Measurements from ENCODE around the gene AUTS2. TPM values are rescaled to one million over a fixed set of nuclear protein-coding genes. Genes with fewer than 3 reads are reported as not detected.
A peak's percentile ranks its signal among the peaks of the same experiment; 100 is the strongest.

AUTS2 gene
- total and polyA plus RNA-seq, 10 of the 15 experiments (the other 5 are each of a cell fraction or from before 2014, with no cell fraction given): 6.4 to 55.6 (median 21.6) TPM

GRCh38 chr7:69922026-69922803 is 323.9 kb downstream of the AUTS2 start (continued):
- peak; percentile 39; the same call in 1 of the 2 replicates for TF ChIP-seq BMI1 (IDR thresholded peaks at IDR 0.05; ENCODE audit: borderline replicate concordance)
- TF ChIP-seq JUND (IDR thresholded peaks at IDR 0.05; ENCODE audit: low read depth, low read length): no peak
- TF ChIP-seq, protein P1, sequence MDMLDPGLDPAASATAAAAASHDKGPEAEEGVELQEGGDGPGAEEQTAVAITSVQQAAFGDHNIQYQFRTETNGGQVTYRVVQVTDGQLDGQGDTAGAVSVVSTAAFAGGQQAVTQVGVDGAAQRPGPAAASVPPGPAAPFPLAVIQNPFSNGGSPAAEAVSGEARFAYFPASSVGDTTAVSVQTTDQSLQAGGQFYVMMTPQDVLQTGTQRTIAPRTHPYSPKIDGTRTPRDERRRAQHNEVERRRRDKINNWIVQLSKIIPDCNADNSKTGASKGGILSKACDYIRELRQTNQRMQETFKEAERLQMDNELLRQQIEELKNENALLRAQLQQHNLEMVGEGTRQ (IDR thresholded peaks at IDR 0.05; ENCODE audit: borderline replicate concordance, low read depth, low read length): no peak
- no peak for TF ChIP-seq SREBF2 (IDR thresholded peaks at IDR 0.05; ENCODE audit: low read length)
- TF ChIP-seq SUPT20H (IDR thresholded peaks at IDR 0.05; ENCODE audit: borderline replicate concordance, control insufficient read depth, low read depth, low read length): no peak
- no peak for TF ChIP-seq STAT3 (IDR thresholded peaks at IDR 0.05; ENCODE audit: low read depth, low read length)
- TF ChIP-seq SP1 (IDR thresholded peaks at IDR 0.05; ENCODE audit: low read depth, low read length): no peak
- TF ChIP-seq CBFB (IDR thresholded peaks at IDR 0.05; ENCODE audit: low read depth): peak; percentile 74; the same call in 1 of the 2 replicates
- 0 out of 2 replicates have a peak, but pooled peaks have one; percentile 3 for TF ChIP-seq MEF2A (IDR thresholded peaks at IDR 0.05; ENCODE audit: insufficient read depth, low read depth, low read length)
- no peak for TF ChIP-seq RFX5 (IDR thresholded peaks at IDR 0.05; ENCODE audit: low read depth, low read length)
- no peak for TF ChIP-seq SRF (IDR thresholded peaks at IDR 0.05; ENCODE audit: low read depth in 2 of 2, low read length in 2 of 2)
- no peak for TF ChIP-seq ESRRA (IDR thresholded peaks at IDR 0.05; ENCODE audit: low read length)
- TF ChIP-seq KDM1A (IDR thresholded peaks at IDR 0.05; ENCODE audit: borderline replicate concordance): no peak
- TF ChIP-seq, protein P2, sequence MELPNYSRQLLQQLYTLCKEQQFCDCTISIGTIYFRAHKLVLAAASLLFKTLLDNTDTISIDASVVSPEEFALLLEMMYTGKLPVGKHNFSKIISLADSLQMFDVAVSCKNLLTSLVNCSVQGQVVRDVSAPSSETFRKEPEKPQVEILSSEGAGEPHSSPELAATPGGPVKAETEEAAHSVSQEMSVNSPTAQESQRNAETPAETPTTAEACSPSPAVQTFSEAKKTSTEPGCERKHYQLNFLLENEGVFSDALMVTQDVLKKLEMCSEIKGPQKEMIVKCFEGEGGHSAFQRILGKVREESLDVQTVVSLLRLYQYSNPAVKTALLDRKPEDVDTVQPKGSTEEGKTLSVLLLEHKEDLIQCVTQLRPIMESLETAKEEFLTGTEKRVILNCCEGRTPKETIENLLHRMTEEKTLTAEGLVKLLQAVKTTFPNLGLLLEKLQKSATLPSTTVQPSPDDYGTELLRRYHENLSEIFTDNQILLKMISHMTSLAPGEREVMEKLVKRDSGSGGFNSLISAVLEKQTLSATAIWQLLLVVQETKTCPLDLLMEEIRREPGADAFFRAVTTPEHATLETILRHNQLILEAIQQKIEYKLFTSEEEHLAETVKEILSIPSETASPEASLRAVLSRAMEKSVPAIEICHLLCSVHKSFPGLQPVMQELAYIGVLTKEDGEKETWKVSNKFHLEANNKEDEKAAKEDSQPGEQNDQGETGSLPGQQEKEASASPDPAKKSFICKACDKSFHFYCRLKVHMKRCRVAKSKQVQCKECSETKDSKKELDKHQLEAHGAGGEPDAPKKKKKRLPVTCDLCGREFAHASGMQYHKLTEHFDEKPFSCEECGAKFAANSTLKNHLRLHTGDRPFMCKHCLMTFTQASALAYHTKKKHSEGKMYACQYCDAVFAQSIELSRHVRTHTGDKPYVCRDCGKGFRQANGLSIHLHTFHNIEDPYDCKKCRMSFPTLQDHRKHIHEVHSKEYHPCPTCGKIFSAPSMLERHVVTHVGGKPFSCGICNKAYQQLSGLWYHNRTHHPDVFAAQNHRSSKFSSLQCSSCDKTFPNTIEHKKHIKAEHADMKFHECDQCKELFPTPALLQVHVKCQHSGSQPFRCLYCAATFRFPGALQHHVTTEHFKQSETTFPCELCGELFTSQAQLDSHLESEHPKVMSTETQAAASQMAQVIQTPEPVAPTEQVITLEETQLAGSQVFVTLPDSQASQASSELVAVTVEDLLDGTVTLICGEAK (IDR thresholded peaks at IDR 0.05; ENCODE audit: borderline replicate concordance): no peak
- no peak for TF ChIP-seq RAD51 (IDR thresholded peaks at IDR 0.05)
- TF ChIP-seq MXI1 (IDR thresholded peaks at IDR 0.05; ENCODE audit: low read depth, low read length): no peak
- TF ChIP-seq ZNF384 (IDR thresholded peaks at IDR 0.05; ENCODE audit: borderline replicate concordance, low read depth, low read length): no peak
- no peak for TF ChIP-seq STAT1 (conservative IDR thresholded peaks at IDR 0.05)
- TF ChIP-seq NR2C2 (IDR thresholded peaks at IDR 0.05; ENCODE audit: borderline replicate concordance, control insufficient read depth, insufficient read length, low read depth): no peak
- no peak for TF ChIP-seq EZH2 (IDR thresholded peaks at IDR 0.05; ENCODE audit: borderline replicate concordance, control insufficient read depth, low read depth, low read length)
- TF ChIP-seq, protein P3, sequence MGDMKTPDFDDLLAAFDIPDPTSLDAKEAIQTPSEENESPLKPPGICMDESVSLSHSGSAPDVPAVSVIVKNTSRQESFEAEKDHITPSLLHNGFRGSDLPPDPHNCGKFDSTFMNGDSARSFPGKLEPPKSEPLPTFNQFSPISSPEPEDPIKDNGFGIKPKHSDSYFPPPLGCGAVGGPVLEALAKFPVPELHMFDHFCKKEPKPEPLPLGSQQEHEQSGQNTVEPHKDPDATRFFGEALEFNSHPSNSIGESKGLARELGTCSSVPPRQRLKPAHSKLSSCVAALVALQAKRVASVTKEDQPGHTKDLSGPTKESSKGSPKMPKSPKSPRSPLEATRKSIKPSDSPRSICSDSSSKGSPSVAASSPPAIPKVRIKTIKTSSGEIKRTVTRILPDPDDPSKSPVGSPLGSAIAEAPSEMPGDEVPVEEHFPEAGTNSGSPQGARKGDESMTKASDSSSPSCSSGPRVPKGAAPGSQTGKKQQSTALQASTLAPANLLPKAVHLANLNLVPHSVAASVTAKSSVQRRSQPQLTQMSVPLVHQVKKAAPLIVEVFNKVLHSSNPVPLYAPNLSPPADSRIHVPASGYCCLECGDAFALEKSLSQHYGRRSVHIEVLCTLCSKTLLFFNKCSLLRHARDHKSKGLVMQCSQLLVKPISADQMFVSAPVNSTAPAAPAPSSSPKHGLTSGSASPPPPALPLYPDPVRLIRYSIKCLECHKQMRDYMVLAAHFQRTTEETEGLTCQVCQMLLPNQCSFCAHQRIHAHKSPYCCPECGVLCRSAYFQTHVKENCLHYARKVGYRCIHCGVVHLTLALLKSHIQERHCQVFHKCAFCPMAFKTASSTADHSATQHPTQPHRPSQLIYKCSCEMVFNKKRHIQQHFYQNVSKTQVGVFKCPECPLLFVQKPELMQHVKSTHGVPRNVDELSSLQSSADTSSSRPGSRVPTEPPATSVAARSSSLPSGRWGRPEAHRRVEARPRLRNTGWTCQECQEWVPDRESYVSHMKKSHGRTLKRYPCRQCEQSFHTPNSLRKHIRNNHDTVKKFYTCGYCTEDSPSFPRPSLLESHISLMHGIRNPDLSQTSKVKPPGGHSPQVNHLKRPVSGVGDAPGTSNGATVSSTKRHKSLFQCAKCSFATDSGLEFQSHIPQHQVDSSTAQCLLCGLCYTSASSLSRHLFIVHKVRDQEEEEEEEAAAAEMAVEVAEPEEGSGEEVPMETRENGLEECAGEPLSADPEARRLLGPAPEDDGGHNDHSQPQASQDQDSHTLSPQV (IDR thresholded peaks at IDR 0.05): 0 out of 2 replicates have a peak, but pooled peaks have one; percentile 40

All from GM12878 (cell line).